Tibial nerve (tissue), 4 donors: Measurements from ENCODE around the gene MRPL40.

ENCODE experiments used
- CTCF ChIP-seq, 5 experiments: fragments of 200-600 bp in 3 of 5; fragments of 450-650 bp in 2 of 5; sonication (generic) in 3 of 5; IDR thresholded peaks; one replicate each; pipeline ENCODE4 v1.5.1; 2016 to 2019; ENCODE audit warnings: antibody characterized with exemption in 5 of 5, mild to moderate bottlenecking in 3 of 5, moderate library complexity in 2 of 5
- EP300 ChIP-seq, 2 donors: sonication (generic); formaldehyde crosslinking; IDR thresholded peaks; one replicate each; pipeline ENCODE4 v1.6.1; 2017; ENCODE audit warnings: antibody characterized with exemption in 2 of 2, mild to moderate bottlenecking in 1 of 2
- POLR2A ChIP-seq, 2 donors: fragments of 450-650 bp; IDR thresholded peaks; one replicate each; pipeline ENCODE4 v1.6.1; 2017; ENCODE audit warnings: antibody characterized with exemption in 2 of 2, mild to moderate bottlenecking in 2 of 2, moderate library complexity in 2 of 2

- no peak for TF ChIP-seq CTCF (IDR thresholded peaks at IDR 0.05)
- no peak for TF ChIP-seq POLR2A (IDR thresholded peaks at IDR 0.05)
- TF ChIP-seq EP300 (IDR thresholded peaks at IDR 0.05) = no peak
Observed at GRCh38 chr22:19440411-19441195, 8.3 kb downstream of the MRPL40 start.
